Activated CD4-positive, alpha-beta T cell treated with anti-CD3 and anti-CD28 coated beads, Interleukin-2, amount 50 U/mL, for 16 hours (primary cell): ENCODE measurements around the gene BTBD9.

Experiments used
- DNase-seq: peaks from one replicate; pipeline ENCODE4 v3.0.0-alpha.2; 2020

BTBD9 gene

DNA sequence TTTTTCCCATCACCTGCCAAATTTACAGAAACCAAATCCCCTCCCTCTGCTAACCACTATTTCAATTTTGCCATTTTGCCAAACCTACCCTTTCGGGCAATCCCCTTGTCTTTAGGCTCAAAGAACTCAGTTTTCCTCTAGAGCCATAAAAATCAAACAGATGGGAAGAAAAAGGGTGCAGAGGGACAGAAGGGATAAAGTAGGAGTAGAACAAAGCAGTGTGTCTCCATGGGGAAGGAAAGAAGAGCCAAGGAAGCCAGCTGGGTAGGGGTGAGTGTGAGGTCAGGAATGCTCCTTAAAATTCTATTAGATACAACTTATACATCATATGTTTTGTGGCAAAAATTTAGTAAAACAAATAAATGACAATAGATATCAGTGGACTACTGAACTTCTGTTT lies 316.5 kb downstream of the BTBD9 start:
- no peak for DNase-seq

- DNase-seq: no peak
Observed at GRCh38 chr6:38322138-38322537, 317.6 kb downstream of the BTBD9 start.

DNA sequence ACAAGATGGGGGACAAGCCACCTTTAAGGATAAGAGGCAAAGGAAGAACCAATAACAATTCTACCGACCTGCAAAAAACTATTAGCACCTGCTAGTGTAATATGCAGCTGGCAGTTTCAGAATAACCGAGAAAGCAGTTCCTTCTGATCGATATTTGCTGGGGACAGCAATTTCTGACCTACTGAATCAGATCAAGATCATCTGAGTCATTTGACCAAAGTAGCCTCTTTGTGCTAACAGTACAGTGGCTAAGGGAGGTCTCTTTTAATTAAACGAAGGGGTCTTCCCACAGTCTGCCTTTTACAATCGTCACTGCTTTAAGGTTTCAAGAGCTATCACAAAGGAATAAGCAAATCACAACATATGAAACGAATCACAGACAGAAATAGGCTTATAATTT lies 318.9 kb downstream of the BTBD9 start:
- DNase-seq: no peak

GRCh38 chr6:38320358-38320757 lies 319.4 kb downstream of the BTBD9 start:
- DNase-seq: no peak

- DNase-seq: no peak
Observed at GRCh38 chr6:38319256-38320212, 320.2 kb downstream of the BTBD9 start.

GRCh38 chr6:38316099-38316868 lies 323.4 kb downstream of the BTBD9 start:
- no peak for DNase-seq

DNA sequence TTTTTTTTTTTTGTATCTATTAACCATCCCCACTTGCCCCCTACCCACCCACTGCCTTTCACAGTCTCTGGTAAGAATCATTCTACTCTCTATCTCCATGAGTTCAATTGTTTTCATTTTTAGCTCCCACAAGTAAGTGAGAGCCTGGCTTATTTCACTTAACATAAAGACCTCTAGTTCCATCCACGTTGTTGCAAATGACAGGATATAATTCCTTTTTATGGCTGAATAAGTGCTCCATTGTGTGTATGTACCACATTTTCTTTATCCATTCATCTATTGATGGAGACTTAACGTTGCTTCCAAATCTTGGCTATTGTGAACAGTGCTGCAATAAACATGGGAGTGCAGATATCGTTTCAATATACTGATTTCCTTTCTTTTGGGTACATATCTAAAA lies 328.5 kb downstream of the BTBD9 start:
- no peak for DNase-seq

- DNase-seq: no peak
Observed at GRCh38 chr6:38310061-38310460, 329.7 kb downstream of the BTBD9 start.

GRCh38 chr6:38307740-38308139 lies 332.0 kb downstream of the BTBD9 start:
- no peak for DNase-seq

- DNase-seq: no peak
Observed at GRCh38 chr6:38306931-38307330, 332.8 kb downstream of the BTBD9 start.

DNA sequence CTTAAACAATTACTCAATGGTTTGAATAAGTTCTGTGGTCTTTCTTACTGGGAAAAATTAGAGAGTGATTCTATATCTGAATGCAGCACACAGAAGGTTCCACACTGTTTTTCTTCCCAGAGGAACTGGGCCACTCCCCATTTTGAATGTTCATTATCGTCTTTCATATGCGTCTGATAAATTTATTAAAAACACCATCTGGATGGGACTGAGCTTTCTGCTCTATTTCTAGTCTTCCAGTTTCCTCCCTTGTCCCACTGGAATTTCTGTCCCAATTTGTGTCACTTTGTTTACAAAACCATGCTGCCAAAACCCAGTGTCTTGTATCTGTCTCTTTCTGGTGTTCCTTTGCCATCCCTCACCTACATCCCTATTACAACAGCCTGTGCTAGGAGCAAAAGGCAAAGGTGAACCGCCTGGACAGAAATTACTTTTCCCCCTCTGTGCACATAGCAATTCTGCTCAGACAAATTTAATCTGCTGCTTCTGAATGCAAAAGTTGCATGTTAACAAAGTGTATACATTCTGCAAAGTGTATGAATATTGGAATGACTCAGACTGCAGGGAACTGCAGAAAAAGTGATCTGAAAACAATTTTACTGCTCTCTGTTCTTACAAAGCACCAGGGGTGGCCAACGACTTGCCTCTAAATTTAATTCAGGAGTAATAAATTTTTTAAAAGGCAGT lies 333.6 kb downstream of the BTBD9 start:
- DNase-seq: peak; percentile 15

DNA sequence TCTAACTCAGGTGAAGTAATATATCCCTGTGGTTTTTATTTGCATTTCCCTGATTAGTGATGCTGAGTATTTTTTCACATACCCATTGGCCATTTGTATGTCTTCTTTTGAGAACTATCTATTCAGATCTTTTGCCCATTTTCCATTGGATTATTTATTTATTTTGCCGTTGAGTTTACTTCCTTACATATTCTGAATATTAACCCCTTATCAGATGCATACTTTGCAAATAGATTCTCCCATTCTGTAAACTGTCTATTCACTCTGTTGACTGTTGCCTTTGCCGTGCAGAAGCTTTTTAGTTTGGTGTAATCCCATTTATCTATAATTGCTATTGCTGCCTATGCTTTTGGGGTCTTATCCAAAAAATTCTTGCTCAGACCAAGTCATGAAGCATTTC lies 336.9 kb downstream of the BTBD9 start:
- DNase-seq: no peak

- DNase-seq: no peak
Observed at GRCh38 chr6:38302081-38302480, 337.6 kb downstream of the BTBD9 start.

- no peak for DNase-seq
Observed at GRCh38 chr6:38290133-38290799, 349.5 kb downstream of the BTBD9 start.

- DNase-seq: no peak
Observed at GRCh38 chr6:38287487-38287886, 352.2 kb downstream of the BTBD9 start.

- DNase-seq: no peak
Observed at GRCh38 chr6:38284802-38285394, 354.8 kb downstream of the BTBD9 start.

DNA sequence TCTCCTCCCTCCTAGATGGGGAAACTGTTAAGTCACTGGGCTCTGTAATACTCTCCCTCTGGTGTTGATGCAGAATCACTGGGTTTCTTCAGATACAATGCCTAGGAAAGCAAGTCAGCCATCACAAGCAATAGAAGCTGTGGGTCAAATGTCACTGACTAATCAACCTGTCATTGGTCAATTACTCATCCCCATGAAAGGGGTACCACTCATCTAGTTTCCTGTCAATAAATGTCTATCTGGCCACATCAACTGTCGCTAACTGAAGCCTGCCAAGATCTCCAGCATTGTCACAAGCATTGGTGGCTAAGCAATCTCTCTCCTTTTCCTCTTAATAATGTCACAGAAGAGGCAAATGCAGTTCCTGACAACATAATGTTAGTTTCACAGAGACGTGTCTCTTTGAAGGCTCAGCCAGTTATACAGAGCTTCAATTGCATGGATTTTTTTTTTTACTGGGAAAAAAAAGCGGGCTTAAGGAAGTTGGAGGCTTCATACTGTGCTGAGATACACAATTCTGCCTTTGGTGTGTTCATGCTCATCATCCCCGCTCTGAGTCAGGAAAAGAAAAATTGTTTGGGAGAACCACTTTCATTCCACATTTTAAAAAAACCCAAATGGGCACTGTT lies 355.9 kb downstream of the BTBD9 start:
- peak; percentile 15 for DNase-seq

- no peak for DNase-seq
Observed at GRCh38 chr6:38282911-38283310, 356.8 kb downstream of the BTBD9 start.

DNA sequence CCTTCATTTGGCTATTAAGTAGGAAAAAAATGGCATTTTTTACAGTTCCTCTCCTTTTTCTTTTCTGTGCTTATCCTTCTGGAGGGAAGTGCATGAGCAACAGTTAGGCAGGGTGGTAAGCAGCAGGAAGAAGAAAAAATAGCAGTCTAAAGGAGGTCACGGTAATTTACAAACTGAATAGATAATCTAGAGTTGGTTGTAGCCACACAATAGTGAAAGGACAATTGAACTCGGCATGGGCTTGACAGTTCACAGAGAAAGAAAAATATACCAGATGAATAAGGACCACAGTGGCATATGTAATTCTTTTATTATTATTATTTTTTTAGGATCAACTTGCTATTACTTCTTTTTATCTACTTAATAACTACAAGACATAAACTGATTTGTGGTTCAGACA lies 358.6 kb downstream of the BTBD9 start:
- DNase-seq: no peak

DNA sequence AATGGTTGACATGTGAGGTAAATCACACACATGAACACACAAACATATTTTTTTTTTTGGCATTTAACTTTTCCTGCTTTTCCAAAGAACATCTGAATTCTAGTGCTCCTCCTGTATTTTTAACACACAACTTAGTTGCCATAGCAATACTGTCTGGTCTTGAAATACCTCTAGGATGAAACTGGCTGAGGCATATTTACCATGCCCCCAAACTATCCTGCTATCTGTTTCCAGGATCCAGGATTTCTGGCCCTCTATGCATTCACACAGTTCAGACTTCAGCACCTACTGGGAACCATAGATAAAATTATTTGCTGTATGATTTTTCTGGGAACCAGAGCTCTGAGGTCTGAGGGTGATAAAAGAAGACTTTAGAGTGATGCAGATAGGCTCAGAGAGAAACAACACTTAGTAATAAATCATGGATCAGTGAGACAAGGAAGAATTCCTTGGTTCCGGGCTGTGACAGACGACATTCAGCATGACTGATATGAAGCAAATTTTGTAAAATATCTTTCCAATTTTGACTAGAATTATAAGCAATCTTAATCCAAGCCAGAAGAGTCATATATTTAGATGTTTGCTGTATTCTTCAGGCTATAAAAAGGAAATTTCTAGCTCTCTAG lies 359.7 kb downstream of the BTBD9 start:
- no peak for DNase-seq

DNA sequence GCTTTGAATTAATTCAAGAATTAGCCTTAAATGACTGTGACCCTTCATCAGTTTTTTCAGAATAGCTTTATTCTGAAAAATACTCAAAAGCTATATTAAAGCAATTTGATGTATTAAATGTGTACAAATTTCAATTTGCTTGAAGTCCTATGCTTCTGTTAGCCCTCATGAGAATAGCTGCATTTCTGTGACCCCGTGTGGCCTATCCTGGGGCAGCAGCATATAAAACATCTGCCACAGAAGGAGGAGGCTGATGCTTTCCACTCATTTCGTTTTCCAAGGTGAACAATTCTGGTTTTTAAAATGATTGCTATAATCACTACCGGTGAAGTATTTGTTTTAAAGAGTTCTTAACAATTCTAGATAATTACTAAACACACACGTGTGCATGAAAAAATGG lies 360.3 kb downstream of the BTBD9 start:
- DNase-seq: no peak

- DNase-seq: no peak
Observed at GRCh38 chr6:38273325-38273724, 366.4 kb downstream of the BTBD9 start.
